Measurements from ENCODE around the gene LGR4. TPM values are rescaled to one million over a fixed set of nuclear protein-coding genes. Genes with fewer than 3 reads are reported as not detected.
A peak's percentile ranks its signal among the peaks of the same experiment; 100 is the strongest.

LGR4 gene
- total and polyA plus RNA-seq, 9 of the 15 experiments (the other 6 are each of a cell fraction or from before 2014, with no cell fraction given), result 0.94 to 10.1 (median 5.8) TPM

DNA sequence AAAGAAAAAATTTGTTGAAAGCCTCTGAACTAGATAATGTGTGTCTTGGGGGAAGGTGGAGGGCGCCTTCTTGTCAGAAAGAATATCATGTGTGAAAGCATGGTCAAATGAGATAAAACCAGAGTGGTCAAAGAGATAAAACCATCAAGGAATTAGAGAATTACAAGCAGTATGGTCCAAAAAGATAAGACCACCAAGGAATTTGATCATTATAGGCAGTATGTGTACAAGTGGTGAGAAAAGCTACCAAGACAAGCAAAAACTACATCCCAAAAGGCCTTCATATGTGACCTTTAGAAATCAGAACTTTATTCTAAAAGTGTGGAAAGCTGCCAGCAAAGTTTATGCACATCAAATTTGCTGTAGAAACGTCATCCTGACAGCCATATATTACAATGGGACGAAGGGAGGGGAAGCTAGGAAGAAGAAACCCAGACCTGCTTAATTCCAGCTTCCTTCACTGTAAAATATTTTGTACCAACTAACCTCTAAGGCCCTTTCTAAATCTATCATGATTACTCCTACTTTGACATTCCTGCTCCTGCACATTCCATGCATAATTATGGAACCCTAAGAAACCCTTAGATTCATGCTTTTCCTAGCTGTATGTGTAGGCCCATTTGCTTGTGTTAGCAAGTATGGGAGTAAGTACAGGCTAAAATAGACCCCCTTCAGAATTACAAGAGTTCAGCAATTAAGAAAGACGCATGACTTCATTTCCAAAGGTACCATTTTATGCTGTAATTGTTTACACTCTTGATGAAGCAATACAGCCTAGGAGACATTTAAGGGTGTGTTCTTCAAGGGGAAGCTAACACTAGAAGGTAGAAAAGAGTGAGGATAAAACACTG lies 51.6 kb downstream of the LGR4 start:
- Histone ChIP-seq H2AFZ (ENCODE audit: low read depth, low read length) (no peak overlapping the region), H3K36me3 (ENCODE audit: control insufficient read depth, insufficient read depth, low read length) (no peaks in the 10 kb centered on the region), H4K20me1 (replicated peaks; ENCODE audit: control insufficient read depth, insufficient read depth, low read length) (no peaks in the 10 kb centered on the region), H3K4me2 (ENCODE audit: insufficient read depth, low read length) (peak overlapping the region; percentile 54), H3K27me3 (ENCODE audit: control insufficient read depth in 2 of 2, insufficient read depth in 2 of 2, low read length in 2 of 2) (no peaks in the 10 kb centered on the region), H3K9ac (ENCODE audit: insufficient read depth in 1 of 2, low read depth in 2 of 2, low read length in 2 of 2) (peak overlapping the region in 1 of 2 experiments; percentile 20; a peak in 1 of 4 replicates), H3K4me3 (no peak overlapping the region), H3K79me2 (ENCODE audit: control insufficient read depth, insufficient read depth, low read length) (peaks cover 35% of the 10 kb centered on the region; the same call in 2 of the 3 replicates), H3K9me1 (ENCODE audit: control insufficient read depth, insufficient read depth, low read length) (no peaks in the 10 kb centered on the region), H3K9me3 (replicated peaks; ENCODE audit: control insufficient read depth, insufficient read depth, low read depth, low read length) (no peaks in the 10 kb centered on the region), H3K27ac (ENCODE audit: extremely low read depth, low read depth, low read length) (peak overlapping the region; percentile 76), H3K4me1 (replicated peaks in 1 of 2; ENCODE audit: control insufficient read depth in 2 of 2, insufficient read depth in 2 of 2, low read length in 2 of 2) (peaks cover 6 to 46% of the 10 kb centered on the region in 2 experiments; a peak in 4 of 5 replicates)
- DNase-seq (ENCODE audit: extremely low read depth in 1 of 4, low spot score in 3 of 4) (peak; percentile 53 to 89 (median 72)), ATAC-seq (peak; percentile 78), FAIRE-seq (peak; percentile 89)
- ChIA-PET POLR2A (interaction anchor here (0.5 to 1.9 kb wide), 16 partner anchors 9 to 207 kb away, joined by 3 to 11 read pairs (median 4); no protein-coding TSS in a partner anchor), CTCF (ENCODE audit: low intra/inter-chr PET ratio) (no interaction called here)
- 7% methylated on average over 4 of the region's 4 CpGs for WGBS (ENCODE audit: insufficient coverage, low coverage, missing lambda C conversion rate)
- no TSS peak for BruUV-seq (replicated peaks)
- intact Hi-C loops (cut with micrococcal nuclease) (loop anchor here (1.0 to 2.0 kb wide), 3 partner anchors 28 to 52 kb away; partner anchors contain the start of gene LGR4), in situ Hi-C loops (cut with MboI) (loop anchor here (5.0 kb wide), 1 partner anchor 49 kb away; no protein-coding TSS in a partner anchor)
- TF ChIP-seq GTF2A2 (tag; IDR thresholded peaks at IDR 0.05) (no peak), ZNF583 (CRISPR knock-in tag; IDR thresholded peaks at IDR 0.05) (no peak), CXXC5 (CRISPR knock-in tag; IDR thresholded peaks at IDR 0.05) (peak; percentile 51), NFE2L1 (tag; IDR thresholded peaks at IDR 0.05; ENCODE audit: borderline replicate concordance, low read depth) (no peak), MYNN (IDR thresholded peaks at IDR 0.05) (0 out of 2 replicates have a peak, but pooled peaks have one; percentile 44), MYNN (CRISPR knock-in tag; IDR thresholded peaks at IDR 0.05) (no peak), PHB2 (IDR thresholded peaks at IDR 0.05; ENCODE audit: low read depth) (peak; percentile 96), ETV5 (CRISPR knock-in tag; IDR thresholded peaks at IDR 0.05; ENCODE audit: low read depth) (no peak), PTTG1 (tag; IDR thresholded peaks at IDR 0.05; ENCODE audit: low read depth) (no peak), ATF6 (CRISPR knock-in tag; IDR thresholded peaks at IDR 0.05) (no peak), SAFB2 (IDR thresholded peaks at IDR 0.05; ENCODE audit: borderline replicate concordance, low read depth, low read length, severe bottlenecking) (no peak), ELK3 (CRISPR knock-in tag; IDR thresholded peaks at IDR 0.05) (no peak), NFATC3 (IDR thresholded peaks at IDR 0.05) (peak; percentile 68; the same call in 1 of the 2 replicates), ELF1 (tag; IDR thresholded peaks at IDR 0.05) (no peak)
- TF ChIP-seq, protein P1, sequence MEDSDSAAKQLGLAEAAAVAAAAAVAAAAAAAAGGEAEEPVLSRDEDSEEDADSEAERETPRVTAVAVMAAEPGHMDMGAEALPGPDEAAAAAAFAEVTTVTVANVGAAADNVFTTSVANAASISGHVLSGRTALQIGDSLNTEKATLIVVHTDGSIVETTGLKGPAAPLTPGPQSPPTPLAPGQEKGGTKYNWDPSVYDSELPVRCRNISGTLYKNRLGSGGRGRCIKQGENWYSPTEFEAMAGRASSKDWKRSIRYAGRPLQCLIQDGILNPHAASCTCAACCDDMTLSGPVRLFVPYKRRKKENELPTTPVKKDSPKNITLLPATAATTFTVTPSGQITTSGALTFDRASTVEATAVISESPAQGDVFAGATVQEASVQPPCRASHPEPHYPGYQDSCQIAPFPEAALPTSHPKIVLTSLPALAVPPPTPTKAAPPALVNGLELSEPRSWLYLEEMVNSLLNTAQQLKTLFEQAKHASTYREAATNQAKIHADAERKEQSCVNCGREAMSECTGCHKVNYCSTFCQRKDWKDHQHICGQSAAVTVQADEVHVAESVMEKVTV (CRISPR knock-in tag; IDR thresholded peaks at IDR 0.05), result no peak
- TF ChIP-seq, protein P2, sequence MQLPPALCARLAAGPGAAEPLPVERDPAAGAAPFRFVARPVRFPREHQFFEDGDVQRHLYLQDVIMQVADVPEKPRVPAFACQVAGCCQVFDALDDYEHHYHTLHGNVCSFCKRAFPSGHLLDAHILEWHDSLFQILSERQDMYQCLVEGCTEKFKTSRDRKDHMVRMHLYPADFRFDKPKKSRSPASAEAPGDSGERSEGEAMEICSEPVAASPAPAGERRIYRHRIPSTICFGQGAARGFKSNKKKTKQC (CRISPR knock-in tag; IDR thresholded peaks at IDR 0.05), result no peak
